Liver (tissue), 9 donors: ENCODE data around the gene CFAP99. TPM values are rescaled to one million over a fixed set of nuclear protein-coding genes. Genes with fewer than 3 reads are reported as not detected.

ENCODE experiments used
- DNase-seq: peaks from one replicate; pipeline ENCODE4 v3.0.0-alpha.2; 2017; ENCODE audit warnings: low spot score
- H3K27ac ChIP-seq, 2 donors: one replicate each; pipeline ENCODE4 v1.7.0; 2013; ENCODE audit warnings: inconsistent platforms in 2 of 2, low read length in 2 of 2, control low read depth in 1 of 2, low read depth in 1 of 2, mild to moderate bottlenecking in 1 of 2
- H3K27me3 ChIP-seq, 4 donors: one replicate each; pipeline versions ENCODE4 v1.6.1 to v1.7.0; 2013; ENCODE audit warnings: low read length in 3 of 4, inconsistent platforms in 1 of 4, mild to moderate bottlenecking in 1 of 4, moderate library complexity in 1 of 4; ENCODE audit not compliant: control insufficient read depth in 4 of 4, insufficient read depth in 4 of 4
- H3K36me3 ChIP-seq, 4 donors: one replicate each; pipeline versions ENCODE4 v1.6.1 to v1.7.0; 2013; ENCODE audit warnings: low read length in 3 of 4, mild to moderate bottlenecking in 3 of 4, low read depth in 1 of 4, moderate library complexity in 1 of 4; ENCODE audit not compliant: control insufficient read depth in 4 of 4, insufficient read depth in 3 of 4
- H3K4me1 ChIP-seq, 4 donors: one replicate each; pipeline versions ENCODE4 v1.6.1 to v1.7.0; 2013; ENCODE audit warnings: low read length in 3 of 4, mild to moderate bottlenecking in 3 of 4, moderate library complexity in 1 of 4; ENCODE audit not compliant: control insufficient read depth in 4 of 4, insufficient read depth in 4 of 4
- H3K4me3 ChIP-seq, 3 donors: one replicate each; pipeline versions ENCODE4 v1.6.1 to v1.7.0; 2013; ENCODE audit warnings: low read length in 3 of 3, control low read depth in 1 of 3, low read depth in 1 of 3, mild to moderate bottlenecking in 1 of 3
- H3K9ac ChIP-seq, 2 donors: one replicate each; pipeline ENCODE4 v1.7.0; 2013; ENCODE audit warnings: low read length in 2 of 2, mild to moderate bottlenecking in 2 of 2, moderate library complexity in 2 of 2, control low read depth in 1 of 2, low read depth in 1 of 2
- H3K9me3 ChIP-seq, 4 donors: one replicate each; pipeline versions ENCODE4 v1.6.1 to v1.7.0; 2013; ENCODE audit warnings: low read length in 3 of 4; ENCODE audit not compliant: control insufficient read depth in 4 of 4
- EGR1 ChIP-seq, 2 donors: IDR thresholded peaks; 2 replicates each; pipeline ENCODE4 v1.6.1; 2016 to 2018; ENCODE audit warnings: antibody characterized with exemption in 2 of 2, low read depth in 2 of 2
- FOXA1 ChIP-seq: IDR thresholded peaks from 2 replicates; pipeline ENCODE4 v1.6.1; 2016; ENCODE audit warnings: antibody characterized with exemption
- FOXA2 ChIP-seq: IDR thresholded peaks from 2 replicates; pipeline ENCODE4 v1.6.1; 2016; ENCODE audit warnings: antibody characterized with exemption
- GABPA ChIP-seq, 2 donors: IDR thresholded peaks in 1 of 2; conservative IDR thresholded peaks in 1 of 2; 2 replicates each; pipeline ENCODE4 v1.6.1; 2016; ENCODE audit warnings: antibody characterized with exemption in 2 of 2, mild to moderate bottlenecking in 1 of 2, moderate library complexity in 1 of 2
- HNF4A ChIP-seq, 2 donors: conservative IDR thresholded peaks; 2 replicates each; pipeline ENCODE4 v1.6.1; 2016; ENCODE audit warnings: antibody characterized with exemption in 2 of 2, mild to moderate bottlenecking in 2 of 2
- HNF4G ChIP-seq: IDR thresholded peaks from 2 replicates; pipeline ENCODE4 v1.6.1; 2016; ENCODE audit warnings: antibody characterized with exemption
- JUND ChIP-seq, 2 donors: IDR thresholded peaks; 2 replicates each; pipeline ENCODE4 v1.6.1; 2016; ENCODE audit warnings: antibody characterized with exemption in 2 of 2
- NR2F2 ChIP-seq: IDR thresholded peaks from 2 replicates; pipeline ENCODE4 v1.6.1; 2016; ENCODE audit warnings: antibody characterized with exemption
- RAD21 ChIP-seq, 2 donors: IDR thresholded peaks; 2 replicates each; pipeline ENCODE4 v1.6.1; 2016; ENCODE audit warnings: antibody characterized with exemption in 2 of 2, mild to moderate bottlenecking in 2 of 2
- RXRA ChIP-seq, 2 donors: IDR thresholded peaks; 2 replicates each; pipeline ENCODE4 v1.6.1; 2017 to 2018; ENCODE audit warnings: antibody characterized with exemption in 2 of 2, mild to moderate bottlenecking in 1 of 2
- SP1 ChIP-seq: IDR thresholded peaks from 2 replicates; pipeline ENCODE4 v1.6.1; 2018; ENCODE audit warnings: antibody characterized with exemption, mild to moderate bottlenecking
- TAF1 ChIP-seq: conservative IDR thresholded peaks from 2 replicates; pipeline ENCODE4 v1.6.1; 2016; ENCODE audit warnings: antibody characterized with exemption, mild to moderate bottlenecking
- YY1 ChIP-seq: IDR thresholded peaks from 2 replicates; pipeline ENCODE4 v1.6.1; 2016; ENCODE audit warnings: antibody characterized with exemption, mild to moderate bottlenecking
- WGBS: extraction: QIAGEN DNeasy Blood & Tissue Kit; methylation state at CpG from one replicate; pipeline ENCODE4 v1.1.7; 2013; 5-methylcytosine and 5-hydroxymethylcytosine counted together
- polyA plus RNA-seq, 2 donors: library from polyadenylated mRNA; stranded (reverse) in 1 of 2; unstranded in 1 of 2; fragments of 200-250 nt in 1 of 2; fragments of >200 nt in 1 of 2; fragmentation: Nextera tagmentation in 1 of 2; extraction: Ambion mirVana in 1 of 2; gene quantifications; one replicate each; pipeline versions ENCODE4 v1.2.1 to v1.2.3, GENCODE V29; 2013 to 2015
- total RNA-seq, 2 donors: library from RNA; depleted of rRNA; stranded (reverse); fragments of >200 nt; gene quantifications; one replicate each; pipeline ENCODE4 v1.2.3, GENCODE V29; 2014
- TF ChIP-seq, protein P1 (sequence below): IDR thresholded peaks from 2 replicates; pipeline ENCODE4 v1.6.1; 2016; ENCODE audit warnings: antibody characterized with exemption
- TF ChIP-seq, protein P2 (sequence below): IDR thresholded peaks from 2 replicates; pipeline ENCODE4 v1.6.1; 2016; ENCODE audit warnings: antibody characterized with exemption
- TF ChIP-seq, protein P3 (sequence below): IDR thresholded peaks from 2 replicates; pipeline ENCODE4 v1.6.1; 2016; ENCODE audit warnings: antibody characterized with exemption
- TF ChIP-seq, protein P4 (sequence below): IDR thresholded peaks from 2 replicates; pipeline ENCODE4 v1.6.1; 2016; ENCODE audit warnings: antibody characterized with exemption, mild to moderate bottlenecking
- TF ChIP-seq, protein P5 (sequence below): fragments of 150-350 bp; IDR thresholded peaks from 2 replicates; pipeline ENCODE4 v1.5.1; 2017; ENCODE audit warnings: improper control_type of control experiment, low read depth, low read length; ENCODE audit not compliant: missing input control
- donor health status: healthy.
- donor health status: healthy.
- donor health status: healthy.
- donor health status: healthy.
- donor health status: healthy.

The CFAP99 gene
- total and polyA plus RNA-seq, 4 donors: 0.33 to 0.36 TPM; not detected in 2

DNA sequence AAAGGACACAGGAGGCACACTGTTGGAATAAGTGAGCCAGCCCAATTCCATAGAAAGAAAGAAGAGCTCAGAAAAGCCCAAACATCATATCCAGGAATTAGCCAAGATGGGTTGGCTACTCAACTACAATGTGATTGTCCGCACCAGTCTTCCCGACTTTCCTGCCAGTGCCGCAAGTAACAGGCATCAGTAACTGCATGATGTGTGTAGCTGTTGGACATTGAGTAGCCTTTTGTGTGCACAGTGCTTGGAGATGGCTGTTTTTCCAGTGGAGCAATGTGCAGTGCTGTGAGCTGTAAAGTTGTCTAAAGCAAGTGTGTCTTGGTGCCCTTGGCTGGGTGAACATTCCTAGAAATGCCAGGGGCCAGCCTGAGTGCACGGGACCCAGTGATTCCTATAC lies 88.5 kb downstream of the CFAP99 start:
- no peak overlapping the region for H3K4me3 ChIP-seq
- H3K9ac ChIP-seq: no peak overlapping the region
- no peak overlapping the region for H3K27ac ChIP-seq
- DNase-seq: no peak
- 95% methylated on average over 4 of the region's 4 CpGs for WGBS
- no peaks in the 10 kb centered on the region for H3K27me3 ChIP-seq
- no peaks in the 10 kb centered on the region for H3K4me1 ChIP-seq
- peaks cover 5 to 35% (median 20%) of the 10 kb centered on the region in 4 donors for H3K36me3 ChIP-seq
- TF ChIP-seq FOXA1 (no peak), RAD21 (IDR thresholded peaks at IDR 0.05) (no peak), FOXA2 (no peak), RXRA (IDR thresholded peaks at IDR 0.05) (no peak), HNF4A (conservative IDR thresholded peaks at IDR 0.05) (no peak)
- TF ChIP-seq, protein P1, sequence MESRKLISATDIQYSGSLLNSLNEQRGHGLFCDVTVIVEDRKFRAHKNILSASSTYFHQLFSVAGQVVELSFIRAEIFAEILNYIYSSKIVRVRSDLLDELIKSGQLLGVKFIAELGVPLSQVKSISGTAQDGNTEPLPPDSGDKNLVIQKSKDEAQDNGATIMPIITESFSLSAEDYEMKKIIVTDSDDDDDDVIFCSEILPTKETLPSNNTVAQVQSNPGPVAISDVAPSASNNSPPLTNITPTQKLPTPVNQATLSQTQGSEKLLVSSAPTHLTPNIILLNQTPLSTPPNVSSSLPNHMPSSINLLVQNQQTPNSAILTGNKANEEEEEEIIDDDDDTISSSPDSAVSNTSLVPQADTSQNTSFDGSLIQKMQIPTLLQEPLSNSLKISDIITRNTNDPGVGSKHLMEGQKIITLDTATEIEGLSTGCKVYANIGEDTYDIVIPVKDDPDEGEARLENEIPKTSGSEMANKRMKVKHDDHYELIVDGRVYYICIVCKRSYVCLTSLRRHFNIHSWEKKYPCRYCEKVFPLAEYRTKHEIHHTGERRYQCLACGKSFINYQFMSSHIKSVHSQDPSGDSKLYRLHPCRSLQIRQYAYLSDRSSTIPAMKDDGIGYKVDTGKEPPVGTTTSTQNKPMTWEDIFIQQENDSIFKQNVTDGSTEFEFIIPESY: no peak
- TF ChIP-seq, protein P2, sequence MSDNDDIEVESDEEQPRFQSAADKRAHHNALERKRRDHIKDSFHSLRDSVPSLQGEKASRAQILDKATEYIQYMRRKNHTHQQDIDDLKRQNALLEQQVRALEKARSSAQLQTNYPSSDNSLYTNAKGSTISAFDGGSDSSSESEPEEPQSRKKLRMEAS: no peak
- TF ChIP-seq, protein P3, sequence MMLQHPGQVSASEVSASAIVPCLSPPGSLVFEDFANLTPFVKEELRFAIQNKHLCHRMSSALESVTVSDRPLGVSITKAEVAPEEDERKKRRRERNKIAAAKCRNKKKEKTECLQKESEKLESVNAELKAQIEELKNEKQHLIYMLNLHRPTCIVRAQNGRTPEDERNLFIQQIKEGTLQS: no peak
- no peaks in the 10 kb centered on the region for H3K9me3 ChIP-seq

DNA sequence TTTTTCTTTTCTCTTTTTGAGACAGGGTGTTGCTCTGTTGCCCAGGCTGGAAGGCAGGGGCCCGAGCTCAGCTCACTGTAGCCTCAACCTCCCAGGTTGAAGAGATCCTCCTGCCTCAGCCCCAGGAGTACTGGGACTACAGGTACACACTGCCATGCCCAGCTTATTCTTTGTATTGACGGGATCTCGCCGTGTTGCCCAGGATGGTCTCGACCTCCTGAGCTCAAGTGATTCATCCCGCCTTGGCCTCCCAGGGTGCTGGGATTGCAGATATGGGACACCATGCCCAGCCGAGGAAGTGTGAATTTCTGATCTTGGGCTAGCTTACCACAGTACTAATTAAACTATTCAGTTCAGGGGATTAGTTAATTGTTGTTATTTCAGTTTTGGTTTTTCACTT lies 89.1 kb downstream of the CFAP99 start:
- H3K4me3 ChIP-seq: no peak overlapping the region
- no peaks in the 10 kb centered on the region for H3K27me3 ChIP-seq
- 94% methylated on average over 7 of the region's 7 CpGs for WGBS
- TF ChIP-seq HNF4A (conservative IDR thresholded peaks at IDR 0.05) (no peak), SP1 (no peak), GABPA (IDR thresholded peaks at IDR 0.05 in 1 of 2, conservative IDR thresholded peaks at IDR 0.05 in 1 of 2) (no peak), NR2F2 (no peak), FOXA1 (no peak), HNF4G (no peak), RXRA (IDR thresholded peaks at IDR 0.05) (no peak), FOXA2 (no peak), EGR1 (IDR thresholded peaks at IDR 0.05; ENCODE audit: low read depth in 2 of 2) (no peak), YY1 (no peak), TAF1 (no peak), RAD21 (IDR thresholded peaks at IDR 0.05) (no peak), JUND (IDR thresholded peaks at IDR 0.05) (no peak)
- TF ChIP-seq, protein P3: no peak
- TF ChIP-seq, protein P4, sequence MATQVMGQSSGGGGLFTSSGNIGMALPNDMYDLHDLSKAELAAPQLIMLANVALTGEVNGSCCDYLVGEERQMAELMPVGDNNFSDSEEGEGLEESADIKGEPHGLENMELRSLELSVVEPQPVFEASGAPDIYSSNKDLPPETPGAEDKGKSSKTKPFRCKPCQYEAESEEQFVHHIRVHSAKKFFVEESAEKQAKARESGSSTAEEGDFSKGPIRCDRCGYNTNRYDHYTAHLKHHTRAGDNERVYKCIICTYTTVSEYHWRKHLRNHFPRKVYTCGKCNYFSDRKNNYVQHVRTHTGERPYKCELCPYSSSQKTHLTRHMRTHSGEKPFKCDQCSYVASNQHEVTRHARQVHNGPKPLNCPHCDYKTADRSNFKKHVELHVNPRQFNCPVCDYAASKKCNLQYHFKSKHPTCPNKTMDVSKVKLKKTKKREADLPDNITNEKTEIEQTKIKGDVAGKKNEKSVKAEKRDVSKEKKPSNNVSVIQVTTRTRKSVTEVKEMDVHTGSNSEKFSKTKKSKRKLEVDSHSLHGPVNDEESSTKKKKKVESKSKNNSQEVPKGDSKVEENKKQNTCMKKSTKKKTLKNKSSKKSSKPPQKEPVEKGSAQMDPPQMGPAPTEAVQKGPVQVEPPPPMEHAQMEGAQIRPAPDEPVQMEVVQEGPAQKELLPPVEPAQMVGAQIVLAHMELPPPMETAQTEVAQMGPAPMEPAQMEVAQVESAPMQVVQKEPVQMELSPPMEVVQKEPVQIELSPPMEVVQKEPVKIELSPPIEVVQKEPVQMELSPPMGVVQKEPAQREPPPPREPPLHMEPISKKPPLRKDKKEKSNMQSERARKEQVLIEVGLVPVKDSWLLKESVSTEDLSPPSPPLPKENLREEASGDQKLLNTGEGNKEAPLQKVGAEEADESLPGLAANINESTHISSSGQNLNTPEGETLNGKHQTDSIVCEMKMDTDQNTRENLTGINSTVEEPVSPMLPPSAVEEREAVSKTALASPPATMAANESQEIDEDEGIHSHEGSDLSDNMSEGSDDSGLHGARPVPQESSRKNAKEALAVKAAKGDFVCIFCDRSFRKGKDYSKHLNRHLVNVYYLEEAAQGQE: no peak
- TF ChIP-seq, protein P2: no peak
- TF ChIP-seq, protein P1: no peak
- TF ChIP-seq, protein P5, sequence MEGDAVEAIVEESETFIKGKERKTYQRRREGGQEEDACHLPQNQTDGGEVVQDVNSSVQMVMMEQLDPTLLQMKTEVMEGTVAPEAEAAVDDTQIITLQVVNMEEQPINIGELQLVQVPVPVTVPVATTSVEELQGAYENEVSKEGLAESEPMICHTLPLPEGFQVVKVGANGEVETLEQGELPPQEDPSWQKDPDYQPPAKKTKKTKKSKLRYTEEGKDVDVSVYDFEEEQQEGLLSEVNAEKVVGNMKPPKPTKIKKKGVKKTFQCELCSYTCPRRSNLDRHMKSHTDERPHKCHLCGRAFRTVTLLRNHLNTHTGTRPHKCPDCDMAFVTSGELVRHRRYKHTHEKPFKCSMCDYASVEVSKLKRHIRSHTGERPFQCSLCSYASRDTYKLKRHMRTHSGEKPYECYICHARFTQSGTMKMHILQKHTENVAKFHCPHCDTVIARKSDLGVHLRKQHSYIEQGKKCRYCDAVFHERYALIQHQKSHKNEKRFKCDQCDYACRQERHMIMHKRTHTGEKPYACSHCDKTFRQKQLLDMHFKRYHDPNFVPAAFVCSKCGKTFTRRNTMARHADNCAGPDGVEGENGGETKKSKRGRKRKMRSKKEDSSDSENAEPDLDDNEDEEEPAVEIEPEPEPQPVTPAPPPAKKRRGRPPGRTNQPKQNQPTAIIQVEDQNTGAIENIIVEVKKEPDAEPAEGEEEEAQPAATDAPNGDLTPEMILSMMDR: no peak
- no peak overlapping the region for H3K9ac ChIP-seq
- no peak for DNase-seq
- peaks cover 5 to 41% (median 23%) of the 10 kb centered on the region in 4 donors for H3K36me3 ChIP-seq
- H3K27ac ChIP-seq: no peak overlapping the region
- no peaks in the 10 kb centered on the region for H3K9me3 ChIP-seq
- no peaks in the 10 kb centered on the region for H3K4me1 ChIP-seq
